Upper lobe of left lung (tissue), 4 donors: Measurements from ENCODE around the gene BMPR1B.

Source experiments
- EP300 ChIP-seq, 4 donors: sonication (generic); formaldehyde crosslinking; IDR thresholded peaks; one replicate each; pipeline ENCODE4 v1.5.1; 2017; ENCODE audit warnings: antibody characterized with exemption in 4 of 4, control low read depth in 2 of 4
- TF ChIP-seq, protein P1 (sequence below), 6 experiments: fragments of 450-650 bp in 4 of 6; fragments of 200-600 bp in 2 of 6; sonication (generic) in 2 of 6; IDR thresholded peaks; one replicate each; pipeline ENCODE4 v1.5.1; 2016 to 2019; ENCODE audit warnings: antibody characterized with exemption in 6 of 6

DNA sequence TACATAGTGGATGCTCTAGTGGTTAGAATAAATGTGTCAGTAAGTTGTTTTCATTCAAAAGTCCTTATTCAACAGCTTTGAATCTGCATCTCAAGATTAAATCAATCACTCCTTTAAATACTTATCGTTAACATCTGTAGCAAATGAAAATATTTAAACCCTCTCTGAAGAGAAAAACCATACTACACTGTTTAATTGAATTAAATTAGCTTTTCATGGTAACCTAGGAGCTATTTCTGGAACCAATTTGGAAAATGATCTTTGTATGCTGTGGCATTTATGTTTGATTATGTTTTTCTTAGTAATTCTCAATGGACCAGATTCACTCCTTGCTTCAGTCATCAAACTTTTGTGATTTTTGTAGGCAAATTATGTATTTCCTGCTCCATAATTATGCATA is 9.7 kb downstream of the BMPR1B start:
- TF ChIP-seq, protein P1, sequence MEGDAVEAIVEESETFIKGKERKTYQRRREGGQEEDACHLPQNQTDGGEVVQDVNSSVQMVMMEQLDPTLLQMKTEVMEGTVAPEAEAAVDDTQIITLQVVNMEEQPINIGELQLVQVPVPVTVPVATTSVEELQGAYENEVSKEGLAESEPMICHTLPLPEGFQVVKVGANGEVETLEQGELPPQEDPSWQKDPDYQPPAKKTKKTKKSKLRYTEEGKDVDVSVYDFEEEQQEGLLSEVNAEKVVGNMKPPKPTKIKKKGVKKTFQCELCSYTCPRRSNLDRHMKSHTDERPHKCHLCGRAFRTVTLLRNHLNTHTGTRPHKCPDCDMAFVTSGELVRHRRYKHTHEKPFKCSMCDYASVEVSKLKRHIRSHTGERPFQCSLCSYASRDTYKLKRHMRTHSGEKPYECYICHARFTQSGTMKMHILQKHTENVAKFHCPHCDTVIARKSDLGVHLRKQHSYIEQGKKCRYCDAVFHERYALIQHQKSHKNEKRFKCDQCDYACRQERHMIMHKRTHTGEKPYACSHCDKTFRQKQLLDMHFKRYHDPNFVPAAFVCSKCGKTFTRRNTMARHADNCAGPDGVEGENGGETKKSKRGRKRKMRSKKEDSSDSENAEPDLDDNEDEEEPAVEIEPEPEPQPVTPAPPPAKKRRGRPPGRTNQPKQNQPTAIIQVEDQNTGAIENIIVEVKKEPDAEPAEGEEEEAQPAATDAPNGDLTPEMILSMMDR (IDR thresholded peaks at IDR 0.05) = no peak
- no peak for TF ChIP-seq EP300 (IDR thresholded peaks at IDR 0.05)
